Urinary bladder (tissue), 4 donors: ENCODE results near the gene CDK12. TPM values are rescaled to one million over a fixed set of nuclear protein-coding genes. Genes with fewer than 3 reads are reported as not detected.
"Not testable (repeated sequence)": the region's sequence is repeated elsewhere in the genome, so short reads cannot be mapped to it uniquely, and the experiment has no call there.

Experiments
- DNase-seq: peaks from one replicate; pipeline ENCODE4 v3.0.0-alpha.2; 2015; ENCODE audit errors: extremely low spot score
- H3K27ac ChIP-seq: one replicate; pipeline ENCODE4 v1.5.1; 2013; ENCODE audit warnings: low read depth, mild to moderate bottlenecking, moderate library complexity
- H3K36me3 ChIP-seq: one replicate; pipeline ENCODE4 v1.6.1; 2013; ENCODE audit warnings: mild to moderate bottlenecking, moderate library complexity; ENCODE audit not compliant: insufficient read depth
- H3K4me1 ChIP-seq: one replicate; pipeline ENCODE4 v1.6.1; 2013; ENCODE audit warnings: mild to moderate bottlenecking, moderate library complexity; ENCODE audit not compliant: insufficient read depth
- H3K4me3 ChIP-seq: one replicate; pipeline ENCODE4 v1.5.1; 2013; ENCODE audit warnings: low read depth, low read length
- WGBS: extraction: QIAGEN DNeasy Blood & Tissue Kit; methylation state at CpG from one replicate; pipeline ENCODE4 v1.1.7; 2013; 5-methylcytosine and 5-hydroxymethylcytosine counted together
- polyA plus RNA-seq: library from polyadenylated mRNA; stranded (reverse); fragments of 200-250 nt; gene quantifications from one replicate; pipeline ENCODE4 v1.2.3, GENCODE V29; 2013
- total RNA-seq: library from RNA; depleted of rRNA; stranded (reverse); fragments of >200 nt; gene quantifications from one replicate; pipeline ENCODE4 v1.2.3, GENCODE V29; 2014
- donor health status: healthy with polysubstance abuse.
- donor health status: healthy.

The CDK12 gene
- total and polyA plus RNA-seq, 2 donors = 18.9 to 42.3 TPM

- no peaks in the 10 kb centered on the region for H3K4me1 ChIP-seq
- WGBS = 87% methylated on average over 7 of the region's 7 CpGs
- H3K27ac ChIP-seq = no peak overlapping the region
- DNase-seq = no peak
- H3K36me3 ChIP-seq = peaks cover 5% of the 10 kb centered on the region
- no peak overlapping the region for H3K4me3 ChIP-seq
These were observed 12.0 kb downstream of the CDK12 start for GRCh38 chr17:39473310-39473709.

GRCh38 chr17:39479631-39480030 is 18.3 kb downstream of the CDK12 start:
- H3K27ac ChIP-seq, H3K4me3 ChIP-seq, DNase-seq, H3K4me1 ChIP-seq, H3K36me3 ChIP-seq: not testable (repeated sequence)
- WGBS = 88% methylated on average over 8 of the region's 8 CpGs

- no peak overlapping the region for H3K4me3 ChIP-seq
- H3K27ac ChIP-seq = no peak overlapping the region
- H3K4me1 ChIP-seq = no peaks in the 10 kb centered on the region
- 97% methylated on average over 6 of the region's 6 CpGs for WGBS
- no peak for DNase-seq
- no peaks in the 10 kb centered on the region for H3K36me3 ChIP-seq
These were observed 22.2 kb downstream of the CDK12 start for GRCh38 chr17:39483506-39483905.

GRCh38 chr17:39484178-39484577 is 22.9 kb downstream of the CDK12 start:
- Histone ChIP-seq H3K27ac (no peak overlapping the region), H3K4me3 (no peak overlapping the region), H3K36me3 (no peaks in the 10 kb centered on the region), H3K4me1 (no peaks in the 10 kb centered on the region)
- no peak for DNase-seq
- WGBS = 97% methylated on average over 2 of the region's 2 CpGs

- no peak for DNase-seq
- 89% methylated on average over 5 of the region's 5 CpGs for WGBS
These were observed 24.3 kb downstream of the CDK12 start for GRCh38 chr17:39485555-39485954.

GRCh38 chr17:39486242-39486641 is 25.0 kb downstream of the CDK12 start:
- WGBS = 28% methylated on average over 2 of the region's 2 CpGs
- no peak overlapping the region for H3K4me3 ChIP-seq
- no peaks in the 10 kb centered on the region for H3K36me3 ChIP-seq
- no peaks in the 10 kb centered on the region for H3K4me1 ChIP-seq
- H3K27ac ChIP-seq = no peak overlapping the region
- no peak for DNase-seq

More at GRCh38 chr17:39485555-39485954, 24.3 kb downstream of the CDK12 start:
- Histone ChIP-seq H3K4me3 (no peak overlapping the region), H3K27ac (no peak overlapping the region), H3K36me3 (no peaks in the 10 kb centered on the region), H3K4me1 (no peaks in the 10 kb centered on the region)

- H3K4me3 ChIP-seq, H3K27ac ChIP-seq, H3K36me3 ChIP-seq, H3K4me1 ChIP-seq, DNase-seq: not testable (repeated sequence)
- over 99% methylated on average over 3 of the region's 3 CpGs for WGBS
These were observed 26.2 kb downstream of the CDK12 start for GRCh38 chr17:39487490-39487889.

- Histone ChIP-seq H3K27ac (no peak overlapping the region), H3K36me3 (no peaks in the 10 kb centered on the region), H3K4me1 (no peaks in the 10 kb centered on the region), H3K4me3 (no peak overlapping the region)
- 92% methylated on average over 4 of the region's 4 CpGs for WGBS
- DNase-seq = no peak
These were observed 26.7 kb downstream of the CDK12 start for GRCh38 chr17:39487946-39488345.

GRCh38 chr17:39496921-39497320 is 35.6 kb downstream of the CDK12 start:
- H3K4me3 ChIP-seq, H3K4me1 ChIP-seq, H3K36me3 ChIP-seq, H3K27ac ChIP-seq, DNase-seq: not testable (repeated sequence)
- WGBS = 96% methylated on average over 12 of the region's 12 CpGs

- Histone ChIP-seq H3K4me1 (no peaks in the 10 kb centered on the region), H3K27ac (no peak overlapping the region), H3K36me3 (peaks cover 4% of the 10 kb centered on the region), H3K4me3 (no peak overlapping the region)
- DNase-seq = no peak
- WGBS = 91% methylated on average over 2 of the region's 2 CpGs
These were observed 46.2 kb downstream of the CDK12 start for GRCh38 chr17:39507511-39507910.

- Histone ChIP-seq H3K27ac (no peak overlapping the region), H3K36me3 (peaks cover 4% of the 10 kb centered on the region), H3K4me1 (no peaks in the 10 kb centered on the region), H3K4me3 (no peak overlapping the region)
- DNase-seq = no peak
- 91% methylated on average over 2 of the region's 2 CpGs for WGBS
These were observed 47.7 kb downstream of the CDK12 start for GRCh38 chr17:39508987-39509386.

GRCh38 chr17:39513309-39513708 is 52.0 kb downstream of the CDK12 start:
- no peak overlapping the region for H3K4me3 ChIP-seq
- no peaks in the 10 kb centered on the region for H3K4me1 ChIP-seq
- no peak overlapping the region for H3K27ac ChIP-seq
- DNase-seq = no peak
- H3K36me3 ChIP-seq = peaks cover 5% of the 10 kb centered on the region
- 86% methylated on average over 3 of the region's 3 CpGs for WGBS

- Histone ChIP-seq H3K4me3 (no peak overlapping the region), H3K36me3 (peaks cover 5% of the 10 kb centered on the region)
- 93% methylated on average over 5 of the region's 5 CpGs for WGBS
These were observed 52.6 kb downstream of the CDK12 start for GRCh38 chr17:39513915-39514314.

GRCh38 chr17:39517224-39517623 is 55.9 kb downstream of the CDK12 start:
- WGBS = 87% methylated on average over 7 of the region's 7 CpGs
- no peaks in the 10 kb centered on the region for H3K4me1 ChIP-seq
- no peak for DNase-seq
- no peak overlapping the region for H3K27ac ChIP-seq
- no peak overlapping the region for H3K4me3 ChIP-seq
- peaks cover 6% of the 10 kb centered on the region for H3K36me3 ChIP-seq

More at GRCh38 chr17:39513915-39514314, 52.6 kb downstream of the CDK12 start:
- no peak overlapping the region for H3K27ac ChIP-seq
- H3K4me1 ChIP-seq = no peaks in the 10 kb centered on the region
- DNase-seq = no peak
